ENCODE results near the gene LAMA2.

Gene LAMA2

GRCh38 chr6:129264480-129265045 is 381.6 kb downstream of the LAMA2 start:
- Histone ChIP-seq H3K27ac (no peak overlapping the region), H3K27me3 (replicated peaks) (no peaks in the 10 kb centered on the region), H3K36me3 (replicated peaks) (no peaks in the 10 kb centered on the region), H3K4me3 (ENCODE audit: low read depth, low read length) (no peak overlapping the region)
- TF ChIP-seq CTCF (IDR thresholded peaks at IDR 0.05; ENCODE audit: low read depth, low read length, missing control alignments) = no peak
- in situ Hi-C loops (cut with HindIII; ENCODE audit: low pct_ligation_motif_present, low sequenced_read_pairs) = no loop called here
- peak; percentile 10 for DNase-seq

- no peak overlapping the region for H3K4me3 ChIP-seq (ENCODE audit: low read depth, low read length)
- no peak for DNase-seq
- in situ Hi-C loops (cut with HindIII; ENCODE audit: low pct_ligation_motif_present, low sequenced_read_pairs) = no loop called here
- no peaks in the 10 kb centered on the region for H3K27me3 ChIP-seq (replicated peaks)
- no peak overlapping the region for H3K27ac ChIP-seq
- H3K36me3 ChIP-seq (replicated peaks) = no peaks in the 10 kb centered on the region
- TF ChIP-seq CTCF (IDR thresholded peaks at IDR 0.05; ENCODE audit: low read depth, low read length, missing control alignments) = no peak
Measured at GRCh38 chr6:129267028-129267427, 384.1 kb downstream of the LAMA2 start.

- no peak overlapping the region for H3K27ac ChIP-seq
- H3K27me3 ChIP-seq (replicated peaks) = no peaks in the 10 kb centered on the region
- no peak for DNase-seq
- in situ Hi-C loops (cut with HindIII; ENCODE audit: low pct_ligation_motif_present, low sequenced_read_pairs) = no loop called here
- TF ChIP-seq CTCF (IDR thresholded peaks at IDR 0.05; ENCODE audit: low read depth, low read length, missing control alignments) = no peak
- H3K36me3 ChIP-seq (replicated peaks) = no peaks in the 10 kb centered on the region
- no peak overlapping the region for H3K4me3 ChIP-seq (ENCODE audit: low read depth, low read length)
Measured at GRCh38 chr6:129269076-129269475, 386.1 kb downstream of the LAMA2 start.

GRCh38 chr6:129269891-129270290 is 387.0 kb downstream of the LAMA2 start:
- H3K27ac ChIP-seq = no peak overlapping the region
- in situ Hi-C loops (cut with HindIII; ENCODE audit: low pct_ligation_motif_present, low sequenced_read_pairs) = no loop called here
- no peak for TF ChIP-seq CTCF (IDR thresholded peaks at IDR 0.05; ENCODE audit: low read depth, low read length, missing control alignments)
- no peak overlapping the region for H3K4me3 ChIP-seq (ENCODE audit: low read depth, low read length)
- H3K36me3 ChIP-seq (replicated peaks) = no peaks in the 10 kb centered on the region
- no peaks in the 10 kb centered on the region for H3K27me3 ChIP-seq (replicated peaks)
- DNase-seq = no peak

GRCh38 chr6:129270450-129270849 is 387.5 kb downstream of the LAMA2 start:
- Histone ChIP-seq H3K27me3 (replicated peaks) (no peaks in the 10 kb centered on the region), H3K36me3 (replicated peaks) (no peaks in the 10 kb centered on the region), H3K4me3 (ENCODE audit: low read depth, low read length) (no peak overlapping the region), H3K27ac (no peak overlapping the region)
- TF ChIP-seq CTCF (IDR thresholded peaks at IDR 0.05; ENCODE audit: low read depth, low read length, missing control alignments) = no peak
- DNase-seq = no peak
- in situ Hi-C loops (cut with HindIII; ENCODE audit: low pct_ligation_motif_present, low sequenced_read_pairs) = no loop called here

- no peak for DNase-seq
- no peaks in the 10 kb centered on the region for H3K36me3 ChIP-seq (replicated peaks)
- H3K27me3 ChIP-seq (replicated peaks) = no peaks in the 10 kb centered on the region
- no peak for TF ChIP-seq CTCF (IDR thresholded peaks at IDR 0.05; ENCODE audit: low read depth, low read length, missing control alignments)
- H3K27ac ChIP-seq = no peak overlapping the region
- H3K4me3 ChIP-seq (ENCODE audit: low read depth, low read length) = no peak overlapping the region
- in situ Hi-C loops (cut with HindIII; ENCODE audit: low pct_ligation_motif_present, low sequenced_read_pairs) = no loop called here
Measured at GRCh38 chr6:129273161-129273560, 390.2 kb downstream of the LAMA2 start.
